T-helper 2 cell treated with Interferon-gamma antibody and Interleukin-4, amounts not matched to agents 100 ng/mL and 5 ng/mL, for 36 hours (primary cell): ENCODE data around the gene NHSL2. TPM values are rescaled to one million over a fixed set of nuclear protein-coding genes. Genes with fewer than 3 reads are reported as not detected.

Experiments used
- intact Hi-C: fragments of 100-400 bp; cut with micrococcal nuclease; formaldehyde crosslinking; loops from one replicate; pipeline ENCODE4 v1.15.1; 2023
- total RNA-seq: library from RNA; stranded (reverse); gene quantifications from 2 replicates; pipeline ENCODE4 v1.2.3, GENCODE V29; 2022

NHSL2 gene
- total RNA-seq, 1 donor from 2014 or later, result 1.2 TPM

GRCh38 chrX:72107320-72107719 lies 196.7 kb downstream of the NHSL2 start:
- intact Hi-C loops, result no loop called here

- intact Hi-C loops, result no loop called here
Observed at GRCh38 chrX:72107841-72108595, 197.4 kb downstream of the NHSL2 start.

- intact Hi-C loops, result no loop called here
Observed at GRCh38 chrX:72108666-72109065, 198.0 kb downstream of the NHSL2 start.

GRCh38 chrX:72110051-72110875 lies 199.6 kb downstream of the NHSL2 start:
- intact Hi-C loops, result no loop called here

- intact Hi-C loops, result no loop called here
Observed at GRCh38 chrX:72110876-72111708, 200.4 kb downstream of the NHSL2 start.

- intact Hi-C loops, result no loop called here
Observed at GRCh38 chrX:72113461-72113860, 202.8 kb downstream of the NHSL2 start.

- intact Hi-C loops, result no loop called here
Observed at GRCh38 chrX:72114306-72114705, 203.7 kb downstream of the NHSL2 start.

GRCh38 chrX:72114807-72115206 lies 204.2 kb downstream of the NHSL2 start:
- intact Hi-C loops, result no loop called here

GRCh38 chrX:72115380-72115779 lies 204.7 kb downstream of the NHSL2 start:
- intact Hi-C loops, result no loop called here

- intact Hi-C loops, result no loop called here
Observed at GRCh38 chrX:72117636-72118210, 207.1 kb downstream of the NHSL2 start.

- intact Hi-C loops, result no loop called here
Observed at GRCh38 chrX:72120837-72121236, 210.2 kb downstream of the NHSL2 start.

GRCh38 chrX:72121383-72121782 lies 210.7 kb downstream of the NHSL2 start:
- intact Hi-C loops, result no loop called here

- intact Hi-C loops, result no loop called here
Observed at GRCh38 chrX:72122621-72123337, 212.1 kb downstream of the NHSL2 start.

GRCh38 chrX:72123471-72124185 lies 213.0 kb downstream of the NHSL2 start:
- intact Hi-C loops, result no loop called here

GRCh38 chrX:72124540-72125201 lies 214.0 kb downstream of the NHSL2 start:
- intact Hi-C loops, result no loop called here

- intact Hi-C loops, result loop anchor here (1.0 to 2.0 kb wide), 3 partner anchors 25 to 126 kb away; no protein-coding TSS in a partner anchor
Observed at GRCh38 chrX:72125331-72126047, 214.8 kb downstream of the NHSL2 start.

GRCh38 chrX:72126048-72126415 lies 215.4 kb downstream of the NHSL2 start:
- intact Hi-C loops, result loop anchor here (1.0 to 2.0 kb wide), 3 partner anchors 25 to 127 kb away; no protein-coding TSS in a partner anchor

GRCh38 chrX:72126539-72127140 lies 216.0 kb downstream of the NHSL2 start:
- intact Hi-C loops, result loop anchor here (1.0 to 2.0 kb wide), 3 partner anchors 26 to 127 kb away; no protein-coding TSS in a partner anchor
